ENCODE data around the gene PAIP2.

PAIP2 gene

GRCh38 chr5:139369181-139369580, 27.5 kb downstream of the PAIP2 start:
- TF ChIP-seq CTCF (conservative IDR thresholded peaks at IDR 0.05; ENCODE audit: low read depth, low read length), result no peak
- DNase-seq (ENCODE audit: low read depth), result no peak
- no peak overlapping the region for H3K4me3 ChIP-seq (ENCODE audit: low read length)

GRCh38 chr5:139371482-139372435, 30.1 kb downstream of the PAIP2 start:
- TF ChIP-seq CTCF (conservative IDR thresholded peaks at IDR 0.05; ENCODE audit: low read depth, low read length), result no peak
- H3K4me3 ChIP-seq (ENCODE audit: low read length), result no peak overlapping the region

DNA sequence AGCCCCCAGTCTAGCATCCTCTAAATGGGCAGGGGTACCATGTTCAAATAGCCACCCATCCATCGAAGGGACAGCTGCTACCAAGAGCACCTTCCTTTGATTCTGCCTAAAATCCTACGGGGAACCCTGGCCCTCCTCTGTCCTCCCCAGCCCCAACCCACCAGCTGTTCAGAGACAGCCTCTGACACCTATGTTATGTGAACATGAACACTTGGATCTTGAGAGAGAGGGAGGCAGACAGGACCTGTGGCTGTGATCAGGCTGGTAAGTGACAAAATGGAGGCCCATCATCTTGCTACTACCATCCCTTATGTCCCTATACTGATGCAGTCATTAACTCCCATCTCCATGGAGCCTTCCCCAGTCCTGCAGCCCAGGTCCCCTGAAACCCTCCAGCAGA, 33.3 kb downstream of the PAIP2 start:
- no peak for TF ChIP-seq CTCF (conservative IDR thresholded peaks at IDR 0.05; ENCODE audit: low read depth, low read length)
- H3K4me3 ChIP-seq (ENCODE audit: low read length), result no peak overlapping the region
- DNase-seq (ENCODE audit: low read depth), result no peak

More at GRCh38 chr5:139371482-139372435, 30.1 kb downstream of the PAIP2 start:
- no peak for DNase-seq (ENCODE audit: low read depth)

DNA sequence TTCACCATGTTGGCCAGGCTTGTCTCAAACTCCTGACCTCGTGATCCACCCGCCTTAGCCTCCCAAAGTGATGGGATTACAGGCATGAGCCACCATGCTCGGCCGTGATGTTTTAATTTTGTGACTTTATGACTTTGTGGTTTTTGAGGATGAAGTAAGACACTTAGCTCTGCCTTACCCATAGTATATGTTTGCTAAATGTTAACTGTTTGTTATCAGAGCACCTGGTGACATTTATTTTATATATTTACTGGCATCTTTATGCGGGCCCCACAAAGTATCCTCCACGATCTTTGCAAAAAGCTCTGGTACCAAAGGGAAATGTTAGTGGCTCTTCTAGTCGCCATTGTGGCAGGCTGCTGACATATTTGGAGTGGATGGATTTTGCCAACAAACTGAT, 34.7 kb downstream of the PAIP2 start:
- DNase-seq (ENCODE audit: low read depth), result no peak
- no peak for TF ChIP-seq CTCF (conservative IDR thresholded peaks at IDR 0.05; ENCODE audit: low read depth, low read length)
- H3K4me3 ChIP-seq (ENCODE audit: low read length), result no peak overlapping the region

DNA sequence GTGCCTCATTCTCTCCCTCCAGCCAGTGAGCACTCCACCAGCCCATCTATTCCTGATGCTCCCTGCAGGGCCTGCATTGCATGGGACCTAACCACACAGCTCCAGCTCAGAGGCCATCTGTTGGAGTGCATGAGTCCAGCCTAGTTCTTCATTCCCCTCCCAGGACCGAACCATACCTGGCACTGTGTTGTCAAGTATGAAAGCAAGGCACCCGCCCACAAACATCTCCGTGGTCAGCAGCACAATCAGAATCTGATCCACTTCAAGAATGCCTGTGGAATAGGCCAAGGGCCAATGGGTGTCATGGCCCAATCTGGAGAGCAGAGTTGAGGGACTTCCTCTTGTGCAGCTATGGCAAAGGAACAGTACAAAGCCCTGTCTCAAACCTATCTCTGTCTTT, 35.6 kb downstream of the PAIP2 start:
- no peak for TF ChIP-seq CTCF (conservative IDR thresholded peaks at IDR 0.05; ENCODE audit: low read depth, low read length)
- no peak for DNase-seq (ENCODE audit: low read depth)
- H3K4me3 ChIP-seq (ENCODE audit: low read length), result no peak overlapping the region

DNA sequence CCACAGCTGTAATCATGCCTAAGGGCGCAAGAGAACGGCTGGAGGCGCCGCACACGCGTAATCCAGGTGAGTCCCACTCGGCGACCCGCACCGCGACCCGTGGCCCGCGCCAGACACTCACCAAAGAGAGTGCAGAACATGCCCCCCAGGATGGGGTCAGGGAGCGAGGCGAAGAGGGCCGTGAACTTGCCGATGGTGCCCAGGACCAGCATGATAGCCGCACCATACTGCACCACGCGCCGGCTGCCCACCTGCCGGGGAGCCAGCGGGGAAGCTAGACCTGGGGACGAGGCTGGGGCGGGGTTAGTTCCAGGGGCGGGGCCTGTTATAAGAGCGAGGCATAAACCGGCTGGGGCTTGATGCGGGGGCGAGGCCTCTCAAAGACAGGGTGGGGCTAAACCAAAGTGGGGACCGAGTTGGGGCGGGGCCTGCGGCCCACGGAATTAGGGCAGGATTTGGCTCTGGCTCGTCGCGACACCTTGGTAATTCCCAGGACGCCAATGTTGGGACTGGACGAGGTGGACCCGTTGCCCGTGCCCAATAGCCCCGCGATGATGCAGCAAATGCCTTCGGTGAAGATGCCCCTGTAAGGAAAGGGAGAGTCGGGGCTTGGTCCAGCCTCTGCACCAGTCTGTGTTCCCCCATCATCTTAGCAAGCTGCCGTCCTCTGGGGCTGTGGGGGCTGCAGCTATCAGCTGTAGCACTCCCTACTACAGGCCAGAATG, 36.6 kb downstream of the PAIP2 start:
- TF ChIP-seq CTCF (conservative IDR thresholded peaks at IDR 0.05; ENCODE audit: low read depth, low read length), result no peak
- H3K4me3 ChIP-seq (ENCODE audit: low read length), result no peak overlapping the region
- no peak for DNase-seq (ENCODE audit: low read depth)
